GM12892 (cell line): ENCODE data around the gene INAFM1.

ENCODE experiments used
- POLR2A ChIP-seq: IDR thresholded peaks from 2 replicates; pipeline ENCODE4 v1.6.1; 2011; ENCODE audit warnings: low read depth, low read length, control low read depth
- POLR2AphosphoS5 ChIP-seq: IDR thresholded peaks from 2 replicates; pipeline ENCODE4 v1.6.1; 2011; ENCODE audit warnings: low read depth, low read length, control low read depth
- TAF1 ChIP-seq: IDR thresholded peaks from 2 replicates; pipeline ENCODE4 v1.6.1; 2011; ENCODE audit warnings: low read depth, mild to moderate bottlenecking, control low read depth, low read length, borderline replicate concordance

DNA sequence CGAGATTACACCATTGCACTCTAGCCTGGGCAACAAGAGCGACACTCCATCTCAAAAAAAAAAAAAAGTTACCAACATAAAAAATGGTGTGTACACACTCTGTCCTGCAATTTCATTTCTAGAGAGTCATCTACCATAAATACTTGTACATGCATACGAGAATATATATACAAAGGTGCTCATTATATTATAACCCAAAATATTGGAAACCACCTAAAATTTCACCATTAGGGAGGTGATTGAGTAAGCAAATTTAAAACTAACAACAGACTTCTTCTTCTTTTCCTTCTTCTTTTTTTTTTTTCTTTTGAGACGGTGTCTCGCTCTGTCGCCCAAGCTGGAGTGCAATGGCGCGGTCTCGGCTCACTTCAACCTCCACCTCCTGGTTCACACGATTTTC lies 27.6 kb downstream of the INAFM1 start:
- TF ChIP-seq POLR2A (no peak), POLR2AphosphoS5 (no peak), TAF1 (no peak)
